GM19025 (cell line): ENCODE measurements around the gene RGS11.
"Not testable (repeated sequence)": the region's sequence is repeated elsewhere in the genome, so short reads cannot be mapped to it uniquely, and the experiment has no call there.

Experiments used
- ATAC-seq: cut with Tn5 transposase; IDR thresholded peaks from one replicate; pipeline ENCODE4 v1.9.1; 2021; ENCODE audit warnings: mild to moderate bottlenecking, low read depth, moderate library complexity; ENCODE audit not compliant: unreplicated experiment

Gene RGS11

DNA sequence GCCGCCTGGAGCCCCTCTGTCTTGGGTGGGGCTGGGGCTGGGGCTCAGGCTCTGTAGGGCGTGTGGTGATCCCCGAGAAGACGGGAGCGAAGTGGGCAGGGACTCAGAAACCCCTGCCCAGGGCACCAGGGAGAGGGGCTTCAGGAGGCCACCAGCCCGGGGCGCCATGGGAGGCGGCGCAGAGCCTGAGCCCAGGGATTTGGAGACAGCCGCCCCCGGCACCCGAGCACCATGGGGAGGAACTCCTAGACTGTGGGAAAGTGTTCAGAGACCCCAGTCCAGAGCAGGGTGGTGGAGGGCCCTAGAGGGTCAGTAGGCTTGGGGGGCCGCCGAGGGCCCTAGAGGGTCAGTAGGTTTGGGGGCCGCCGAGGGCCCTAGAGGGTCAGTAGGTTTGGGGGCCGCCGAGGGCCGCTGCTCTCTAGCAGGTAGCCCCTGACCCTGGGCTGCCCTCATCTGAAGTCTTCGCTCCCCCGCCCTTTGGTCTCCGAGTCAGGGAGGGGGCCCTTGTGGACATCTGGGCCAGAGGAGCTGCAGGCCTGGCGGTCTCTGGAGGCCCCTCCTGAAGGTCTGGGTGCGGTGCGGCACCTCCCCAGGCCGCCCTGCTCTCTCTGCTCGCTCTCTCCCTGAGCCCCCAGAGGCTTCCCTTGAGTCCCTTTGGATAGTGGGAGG is 5.4 kb upstream of the RGS11 start:
- no peak for ATAC-seq

DNA sequence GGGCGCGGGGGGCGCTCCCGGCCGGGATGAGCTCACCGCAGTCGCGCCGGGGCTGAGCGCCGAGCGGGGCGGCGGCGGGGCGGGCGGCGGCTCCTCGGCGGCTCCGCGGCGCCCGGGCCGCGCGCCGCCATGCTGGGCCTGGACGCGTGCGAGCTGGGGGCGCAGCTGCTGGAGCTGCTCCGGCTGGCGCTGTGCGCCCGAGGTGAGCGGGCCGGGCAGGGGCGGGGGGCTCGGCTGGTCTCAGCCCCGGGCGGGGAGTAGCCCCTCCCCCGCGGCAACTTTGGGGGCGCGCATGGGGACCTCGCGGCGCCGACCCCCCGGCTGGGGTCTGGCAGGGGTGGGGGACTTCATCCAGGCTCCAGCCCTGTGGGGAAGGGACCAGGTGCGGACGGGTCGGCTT is 4.8 kb upstream of the RGS11 start, which contains the start of gene ARHGDIG:
Gene ARHGDIG, plus strand, starts transcription at position 40 of the 400 bp plus-strand sequence. Its CDS starts 90 bp downstream, at position 130.
- ATAC-seq = no peak

DNA sequence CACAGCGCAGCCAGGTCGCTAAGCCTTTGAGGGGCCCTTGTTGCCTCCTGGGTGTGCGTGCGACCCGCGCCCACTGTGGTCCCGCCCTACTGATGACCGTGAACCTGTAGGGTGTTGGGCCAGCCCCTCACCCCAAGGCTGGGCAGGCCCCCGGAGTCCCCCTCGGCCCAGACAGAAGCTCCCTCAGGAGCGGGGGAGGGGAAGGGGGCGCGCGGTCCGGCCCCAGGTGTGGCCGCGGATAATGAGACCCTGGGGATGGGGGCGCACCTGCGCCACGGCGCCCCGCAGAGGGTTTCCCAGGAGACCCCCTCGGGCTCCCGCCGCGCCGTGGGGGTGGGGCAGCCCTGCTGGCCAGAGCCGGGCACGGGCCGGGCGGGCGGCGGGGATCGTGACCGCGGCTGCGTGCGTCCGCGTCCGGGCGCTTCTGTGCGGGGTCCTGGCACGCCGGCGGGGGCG is 4.3 kb upstream of the RGS11 start:
- ATAC-seq = no peak

GRCh38 chr16:279531-279930 is 3.8 kb upstream of the RGS11 start:
- ATAC-seq = no peak

GRCh38 chr16:278863-279366 is 3.2 kb upstream of the RGS11 start:
- no peak for ATAC-seq

DNA sequence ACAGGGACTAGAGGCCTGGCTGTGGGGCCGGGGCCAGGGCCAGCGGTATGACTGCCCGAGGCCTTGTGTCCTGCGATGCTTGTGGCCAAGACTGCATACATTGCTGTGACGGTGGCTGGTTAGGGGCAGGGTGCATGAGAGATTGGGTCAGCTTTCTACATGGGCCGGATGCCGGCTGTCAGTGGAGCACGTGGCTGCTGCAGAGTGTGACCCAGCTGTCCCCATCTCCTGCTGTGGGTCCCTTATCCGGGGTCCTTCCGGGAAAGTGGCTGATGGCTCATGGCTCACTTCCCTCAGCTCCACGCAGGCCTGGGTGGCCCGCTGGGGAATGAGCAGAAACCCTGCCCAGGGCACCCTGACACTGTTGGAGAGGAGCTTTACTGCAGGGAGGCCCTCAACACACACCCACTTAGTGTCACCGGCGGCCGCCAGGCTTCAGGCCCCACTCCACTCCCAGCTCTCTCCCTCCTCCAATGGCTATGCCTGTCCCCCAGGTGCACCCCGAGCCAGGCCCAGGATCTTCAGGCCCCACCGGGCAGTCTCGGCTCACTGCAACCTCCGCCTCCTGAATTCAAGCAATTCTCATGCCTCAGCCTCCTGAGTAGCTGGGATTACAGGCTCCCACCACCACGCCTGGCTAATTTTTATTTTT is 808 bp upstream of the RGS11 start:
- ATAC-seq = no peak

DNA sequence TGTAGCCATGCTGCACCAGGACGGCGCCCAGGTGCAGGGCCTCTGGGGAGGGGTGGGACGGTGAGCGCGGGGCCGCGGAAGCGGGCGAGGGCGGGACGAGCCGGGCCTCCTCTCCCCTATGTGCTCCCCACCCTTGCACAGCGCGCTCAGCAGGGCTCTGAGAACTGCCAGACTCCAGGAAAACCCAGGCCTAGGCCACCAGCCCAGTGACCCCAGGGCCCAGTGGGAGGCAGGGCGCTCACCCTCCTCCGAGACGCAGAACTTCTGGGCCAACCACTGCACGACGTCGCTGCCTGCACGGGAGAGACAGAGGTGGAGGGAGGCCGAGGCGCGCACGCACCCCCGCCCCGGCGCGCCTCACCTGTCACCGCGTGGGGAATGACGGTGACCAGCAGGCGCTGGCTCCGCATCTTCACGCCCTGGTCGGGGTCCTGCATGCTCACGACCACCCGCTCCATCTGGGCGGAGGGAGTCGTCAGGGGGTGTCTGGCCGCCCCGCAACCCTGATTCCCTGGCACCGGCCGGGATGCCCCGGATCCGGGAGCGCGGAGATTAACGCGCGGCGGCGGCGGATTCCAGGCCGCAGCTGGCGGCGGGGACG is 603 bp downstream of the RGS11 start:
- ATAC-seq = no peak

DNA sequence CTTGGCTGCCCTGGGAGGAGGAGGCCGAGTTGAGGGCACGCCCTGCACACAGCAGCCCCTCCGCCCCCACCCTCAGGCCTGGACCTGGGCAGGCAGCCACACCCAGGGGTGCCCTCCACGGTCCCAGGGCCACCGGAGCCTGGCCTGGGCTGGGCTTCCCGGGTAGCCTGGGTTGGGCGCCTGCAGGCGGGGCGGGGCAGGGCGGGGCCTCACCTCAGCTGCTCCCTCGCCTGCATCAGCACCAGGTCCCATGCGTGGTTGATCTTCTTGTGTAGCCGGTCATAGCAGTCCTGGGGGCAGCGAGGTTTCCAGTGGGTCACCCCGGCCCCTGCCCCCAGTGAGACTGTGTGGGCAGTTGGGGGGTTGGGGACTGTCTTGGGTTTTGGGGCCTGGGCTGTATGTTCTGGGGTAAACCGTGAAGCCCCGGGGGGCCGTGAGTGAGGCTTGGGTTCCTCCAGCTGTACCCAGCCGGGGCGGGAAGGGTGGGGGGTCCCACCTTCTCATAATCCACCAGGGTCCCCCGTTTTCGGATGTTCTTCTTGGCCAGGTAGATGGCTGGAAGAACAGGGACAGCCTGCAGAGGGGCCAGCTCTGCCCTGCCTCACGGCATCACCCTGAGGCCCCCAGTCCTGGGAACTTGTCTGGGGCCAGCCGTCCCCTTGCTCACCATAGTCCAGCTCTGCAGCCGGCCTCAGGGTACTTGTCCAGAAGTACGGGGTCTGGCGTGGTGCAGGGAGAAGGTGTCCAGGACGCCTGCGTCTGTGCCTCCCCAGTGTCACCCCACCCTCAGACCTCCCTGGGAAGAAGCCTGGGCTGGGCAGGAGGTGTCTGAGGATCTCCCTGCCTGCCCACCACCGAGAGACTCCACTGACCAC is 2.0 kb downstream of the RGS11 start:
- ATAC-seq = no peak

DNA sequence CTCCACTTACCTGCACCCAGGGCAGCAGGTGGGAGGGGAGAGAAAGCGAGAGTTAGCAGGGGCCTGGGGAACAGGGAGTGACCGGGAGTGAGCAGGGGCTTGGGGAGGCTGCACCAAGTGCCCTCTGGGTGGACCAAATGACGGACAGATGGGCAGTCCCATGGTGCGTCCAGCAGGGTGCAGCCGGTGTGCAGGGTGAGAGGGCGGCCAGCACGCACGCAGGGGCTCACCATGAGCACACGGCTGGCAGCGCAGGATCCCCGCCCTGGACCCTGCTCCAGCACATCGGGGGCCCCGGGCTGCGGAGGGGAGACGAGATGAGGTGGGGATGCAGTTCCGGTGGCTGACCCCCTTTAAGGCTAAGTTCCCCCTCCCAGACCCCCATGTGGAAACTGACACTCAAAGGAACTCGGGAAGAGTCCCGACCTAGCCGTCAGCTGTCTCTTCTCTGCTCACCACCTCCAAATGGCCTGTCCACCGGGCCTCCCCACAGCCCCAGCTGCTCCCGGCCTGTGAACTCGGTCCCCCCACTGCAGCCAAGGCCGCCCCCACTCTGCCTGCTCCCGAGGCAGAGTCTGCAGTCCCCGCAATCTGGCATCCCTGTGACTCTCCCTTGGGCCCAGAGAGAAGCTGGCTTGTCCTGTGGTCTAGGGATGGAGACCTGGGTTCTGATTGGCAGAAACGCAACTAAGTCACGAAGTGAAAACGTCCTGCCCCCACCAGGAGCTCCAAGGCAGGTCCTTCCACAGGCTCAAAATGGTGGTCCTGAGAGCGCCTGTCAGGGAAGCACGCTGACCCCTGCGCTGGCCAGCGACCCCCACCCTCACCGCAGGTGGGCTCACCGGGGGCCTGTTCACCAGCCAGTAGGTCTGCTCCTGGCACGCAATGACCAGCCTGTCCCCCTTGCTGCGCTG is 2.9 kb downstream of the RGS11 start:
- ATAC-seq = no peak

GRCh38 chr16:270381-271255 is 5.1 kb downstream of the RGS11 start:
- no peak for ATAC-seq

DNA sequence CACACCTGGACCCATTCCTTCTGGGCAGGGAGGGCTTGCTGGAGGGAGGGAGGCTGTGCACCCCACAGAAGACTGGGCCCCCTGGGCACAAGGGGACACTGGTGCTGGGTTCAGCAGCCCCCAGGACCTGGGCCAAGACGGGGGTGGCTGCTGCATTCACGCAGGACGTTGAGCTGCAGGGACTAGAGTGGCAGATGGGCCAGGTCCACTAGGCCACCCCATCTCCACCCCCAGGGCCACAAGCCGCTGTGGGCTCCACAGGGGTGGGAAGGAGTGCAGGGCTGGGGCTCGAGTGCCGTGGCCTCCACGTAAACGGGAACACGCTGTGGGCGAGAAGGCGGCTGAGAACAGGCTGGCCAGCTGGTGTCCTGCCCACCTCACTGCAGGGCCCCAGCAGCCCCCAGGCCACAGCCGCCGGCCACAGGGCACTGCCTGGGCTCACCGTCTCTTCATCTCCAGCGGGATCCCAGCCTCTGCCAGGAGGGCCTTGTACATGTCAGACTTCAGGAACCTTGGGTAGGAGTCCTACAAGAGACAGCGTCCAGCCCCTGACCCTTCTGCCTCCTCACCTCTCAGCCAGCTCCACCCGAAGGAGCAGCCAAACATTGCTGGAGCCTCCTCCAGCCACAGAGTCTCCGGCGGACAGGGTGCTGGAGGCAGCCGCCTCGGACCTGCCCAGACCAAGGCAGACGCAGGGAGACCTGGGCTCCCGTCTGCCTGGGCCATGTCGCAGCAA is 6.5 kb downstream of the RGS11 start:
- ATAC-seq = no peak

DNA sequence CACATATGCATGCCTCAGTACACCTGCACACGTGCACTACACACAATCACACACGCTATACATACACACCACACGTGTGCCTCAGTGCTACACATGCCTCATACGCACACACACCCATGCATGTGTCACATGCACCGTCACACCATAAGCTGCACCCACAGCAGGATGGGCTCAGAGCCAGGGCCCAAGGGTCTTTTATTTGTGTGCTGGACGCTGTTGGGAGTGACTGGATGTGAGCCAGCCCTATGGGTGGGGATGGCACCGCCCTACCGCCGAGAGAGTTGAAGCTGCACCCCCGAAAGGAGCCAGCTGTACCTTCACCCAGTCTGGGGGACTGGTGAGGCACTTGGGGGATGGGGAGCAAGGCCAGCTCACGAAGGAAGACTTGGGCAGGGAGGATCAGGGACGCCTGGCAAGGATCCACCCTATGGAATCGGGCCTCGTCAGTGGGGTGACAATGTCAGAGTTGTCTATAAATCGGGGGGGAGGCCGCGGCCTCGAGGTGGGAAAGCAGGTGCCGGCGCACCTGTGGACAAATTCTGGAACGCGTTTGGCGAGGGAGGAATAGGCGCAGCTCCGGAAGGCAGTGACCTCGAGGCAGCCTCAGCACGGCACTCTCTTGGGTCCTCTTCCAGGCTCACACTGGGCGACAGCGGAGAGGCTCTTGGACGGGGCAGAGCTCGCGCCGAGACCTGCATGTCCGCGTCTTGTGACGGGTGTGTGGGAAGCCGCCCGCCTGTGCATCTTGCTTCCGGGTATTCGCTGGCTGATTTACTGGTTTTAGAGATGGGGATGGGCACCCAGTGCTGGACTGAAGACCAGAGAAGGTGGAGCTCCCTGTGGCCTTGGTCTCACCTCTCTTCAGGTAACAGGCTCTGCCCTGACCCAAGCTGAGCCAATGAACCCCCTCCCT is 7.3 kb downstream of the RGS11 start:
- no peak for ATAC-seq

DNA sequence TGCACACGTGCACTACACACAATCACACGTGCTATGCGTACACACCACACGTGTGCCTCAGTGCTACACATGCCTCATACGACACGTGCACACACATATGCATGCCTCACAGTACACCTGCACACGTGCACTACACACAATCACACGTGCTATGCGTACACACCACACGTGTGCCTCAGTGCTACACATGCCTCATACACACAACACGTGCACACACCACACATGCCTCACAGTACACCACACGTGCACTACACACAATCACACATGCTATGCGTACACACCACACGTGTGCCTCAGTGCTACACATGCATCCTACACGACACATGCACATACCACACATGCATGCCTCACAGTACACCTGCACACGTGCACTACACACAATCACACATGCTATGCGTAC is 8.2 kb downstream of the RGS11 start:
- not testable (repeated sequence) for ATAC-seq

GRCh38 chr16:266258-267164 is 9.2 kb downstream of the RGS11 start:
- no peak for ATAC-seq

GRCh38 chr16:265711-266110 is 10.0 kb downstream of the RGS11 start:
- no peak for ATAC-seq

DNA sequence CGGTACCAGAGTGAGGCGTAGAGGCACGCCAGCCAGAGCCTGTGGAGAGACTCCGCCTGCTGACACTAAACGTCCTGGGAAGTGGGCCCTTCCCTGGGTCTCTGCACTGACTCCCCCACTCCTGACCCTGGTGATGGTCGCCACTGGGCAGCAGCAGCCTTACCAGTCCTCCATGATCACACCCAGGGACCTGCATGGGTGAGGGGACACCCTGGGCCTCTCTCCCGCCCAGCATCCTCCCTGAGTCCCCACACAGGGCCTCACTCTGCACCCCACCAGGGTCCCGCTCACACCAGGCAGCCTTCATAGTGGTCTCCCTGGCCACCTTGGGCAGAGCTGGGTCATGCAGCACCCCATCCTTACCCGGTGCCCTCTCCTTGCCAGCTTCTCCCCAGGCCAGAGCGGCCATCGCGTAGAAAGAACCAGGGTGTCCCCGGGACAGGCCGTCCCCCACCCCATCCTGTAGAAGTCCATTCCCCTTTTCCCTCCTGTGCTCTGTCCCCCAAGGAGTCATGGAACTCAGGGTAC is 10.7 kb downstream of the RGS11 start:
- ATAC-seq = no peak
